ENCODE results near the gene ASB7.
A peak's percentile ranks its signal among the peaks of the same experiment; 100 is the strongest.

ASB7 gene

DNA sequence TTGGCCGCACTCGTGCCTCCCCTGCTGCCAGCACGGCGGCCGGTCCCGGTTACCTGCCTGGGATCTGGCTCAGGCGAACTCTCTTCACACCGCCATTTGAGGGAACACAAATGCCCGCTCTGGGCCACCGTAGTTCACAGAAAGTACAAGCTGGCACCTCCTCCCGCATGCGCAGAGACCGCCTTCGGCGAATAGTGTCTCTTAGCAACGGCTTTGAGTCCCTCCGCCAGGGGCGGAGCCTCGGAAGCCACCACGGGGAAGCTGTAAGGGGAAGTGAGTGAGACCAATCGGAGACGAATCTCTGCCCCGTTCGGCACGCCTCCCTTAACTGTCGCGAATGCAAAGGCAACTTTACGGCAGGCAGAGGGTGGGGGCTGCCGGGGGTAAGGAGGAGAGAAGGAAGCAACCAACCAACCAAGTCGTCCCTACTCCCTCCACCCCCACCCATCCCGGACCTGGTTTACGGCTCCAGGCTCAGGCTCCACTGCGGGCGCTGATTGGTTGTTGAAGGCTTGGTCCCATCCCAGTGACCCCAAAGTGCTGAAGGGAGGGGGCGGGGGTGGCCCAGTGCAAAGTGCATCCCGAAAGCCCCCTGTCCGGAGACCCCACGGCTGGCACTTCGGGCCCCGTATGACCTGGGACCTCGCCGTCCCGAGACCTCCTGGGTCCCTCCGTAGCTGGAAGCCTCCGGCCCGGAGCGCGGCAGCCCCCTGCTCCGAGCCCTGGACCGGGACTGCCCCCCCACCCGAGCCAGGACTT lies at the start of gene ASB7, which contains the start of gene LINS1 (continued):
- TF ChIP-seq ZXDB (tag by site-specific recombination; IDR thresholded peaks at IDR 0.05): peak; percentile 86
- TF ChIP-seq ZNF777 (tag by site-specific recombination; IDR thresholded peaks at IDR 0.05; ENCODE audit: borderline replicate concordance): no peak
- TF ChIP-seq PRDM10 (tag by site-specific recombination; IDR thresholded peaks at IDR 0.05): peak; percentile 96
- TF ChIP-seq, protein P1, sequence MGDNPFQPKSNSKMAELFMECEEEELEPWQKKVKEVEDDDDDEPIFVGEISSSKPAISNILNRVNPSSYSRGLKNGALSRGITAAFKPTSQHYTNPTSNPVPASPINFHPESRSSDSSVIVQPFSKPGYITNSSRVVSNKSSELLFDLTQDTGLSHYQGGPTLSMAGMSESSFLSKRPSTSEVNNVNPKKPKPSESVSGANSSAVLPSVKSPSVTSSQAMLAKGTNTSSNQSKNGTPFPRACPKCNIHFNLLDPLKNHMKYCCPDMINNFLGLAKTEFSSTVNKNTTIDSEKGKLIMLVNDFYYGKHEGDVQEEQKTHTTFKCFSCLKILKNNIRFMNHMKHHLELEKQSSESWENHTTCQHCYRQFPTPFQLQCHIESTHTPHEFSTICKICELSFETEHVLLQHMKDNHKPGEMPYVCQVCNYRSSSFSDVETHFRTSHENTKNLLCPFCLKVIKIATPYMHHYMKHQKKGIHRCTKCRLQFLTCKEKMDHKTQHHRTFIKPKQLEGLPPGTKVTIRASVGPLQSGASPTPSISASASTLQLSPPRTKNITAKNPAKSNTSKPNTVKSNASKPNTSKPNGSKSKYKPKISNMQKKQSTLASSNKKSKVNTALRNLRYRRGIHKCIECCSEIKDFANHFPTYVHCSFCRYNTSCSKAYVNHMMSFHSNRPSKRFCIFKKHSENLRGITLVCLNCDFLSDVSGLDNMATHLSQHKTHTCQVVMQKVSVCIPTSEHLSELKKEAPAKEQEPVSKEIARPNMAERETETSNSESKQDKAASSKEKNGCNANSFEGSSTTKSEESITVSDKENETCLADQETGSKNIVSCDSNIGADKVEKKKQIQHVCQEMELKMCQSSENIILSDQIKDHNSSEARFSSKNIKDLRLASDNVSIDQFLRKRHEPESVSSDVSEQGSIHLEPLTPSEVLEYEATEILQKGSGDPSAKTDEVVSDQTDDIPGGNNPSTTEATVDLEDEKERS (tag by site-specific recombination; IDR thresholded peaks at IDR 0.05): no peak
- TF ChIP-seq, protein P2, sequence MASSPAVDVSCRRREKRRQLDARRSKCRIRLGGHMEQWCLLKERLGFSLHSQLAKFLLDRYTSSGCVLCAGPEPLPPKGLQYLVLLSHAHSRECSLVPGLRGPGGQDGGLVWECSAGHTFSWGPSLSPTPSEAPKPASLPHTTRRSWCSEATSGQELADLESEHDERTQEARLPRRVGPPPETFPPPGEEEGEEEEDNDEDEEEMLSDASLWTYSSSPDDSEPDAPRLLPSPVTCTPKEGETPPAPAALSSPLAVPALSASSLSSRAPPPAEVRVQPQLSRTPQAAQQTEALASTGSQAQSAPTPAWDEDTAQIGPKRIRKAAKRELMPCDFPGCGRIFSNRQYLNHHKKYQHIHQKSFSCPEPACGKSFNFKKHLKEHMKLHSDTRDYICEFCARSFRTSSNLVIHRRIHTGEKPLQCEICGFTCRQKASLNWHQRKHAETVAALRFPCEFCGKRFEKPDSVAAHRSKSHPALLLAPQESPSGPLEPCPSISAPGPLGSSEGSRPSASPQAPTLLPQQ (tag by site-specific recombination; IDR thresholded peaks at IDR 0.05): peak; percentile 97
- TF ChIP-seq ZBTB44 (tag by site-specific recombination; IDR thresholded peaks at IDR 0.05): no peak
- no peak for TF ChIP-seq HOXD13 (CRISPR knock-in tag; IDR thresholded peaks at IDR 0.05; ENCODE audit: borderline replicate concordance)
- TF ChIP-seq ZNF670 (tag by site-specific recombination; IDR thresholded peaks at IDR 0.05; ENCODE audit: low read depth): no peak
- no peak for TF ChIP-seq ZNF510 (tag by site-specific recombination; IDR thresholded peaks at IDR 0.05; ENCODE audit: insufficient replicate concordance)
- peak; percentile 64 for TF ChIP-seq ZFHX2 (tag by site-specific recombination; conservative IDR thresholded peaks at IDR 0.05)
- no peak for TF ChIP-seq ZNF121 (tag by site-specific recombination; IDR thresholded peaks at IDR 0.05)
- no peak for TF ChIP-seq TCF7L2 (IDR thresholded peaks at IDR 0.05; ENCODE audit: borderline replicate concordance, low read depth, low read length)
- no peak for TF ChIP-seq ZNF37A (tag by site-specific recombination; IDR thresholded peaks at IDR 0.05)
- TF ChIP-seq ZNF701 (tag by site-specific recombination; IDR thresholded peaks at IDR 0.05): no peak
- no peak for TF ChIP-seq ZNF792 (tag by site-specific recombination; IDR thresholded peaks at IDR 0.05)
- peak; percentile 55; the same call in 1 of the 2 replicates for TF ChIP-seq ZBTB8A (tag by site-specific recombination; IDR thresholded peaks at IDR 0.05)
- TF ChIP-seq ZNF24 (tag by site-specific recombination; IDR thresholded peaks at IDR 0.05): no peak
- TF ChIP-seq YY1 (tag by site-specific recombination; IDR thresholded peaks at IDR 0.05): peak; percentile 90
- TF ChIP-seq ZNF548 (tag by site-specific recombination; IDR thresholded peaks at IDR 0.05): no peak
- TF ChIP-seq, protein P3, sequence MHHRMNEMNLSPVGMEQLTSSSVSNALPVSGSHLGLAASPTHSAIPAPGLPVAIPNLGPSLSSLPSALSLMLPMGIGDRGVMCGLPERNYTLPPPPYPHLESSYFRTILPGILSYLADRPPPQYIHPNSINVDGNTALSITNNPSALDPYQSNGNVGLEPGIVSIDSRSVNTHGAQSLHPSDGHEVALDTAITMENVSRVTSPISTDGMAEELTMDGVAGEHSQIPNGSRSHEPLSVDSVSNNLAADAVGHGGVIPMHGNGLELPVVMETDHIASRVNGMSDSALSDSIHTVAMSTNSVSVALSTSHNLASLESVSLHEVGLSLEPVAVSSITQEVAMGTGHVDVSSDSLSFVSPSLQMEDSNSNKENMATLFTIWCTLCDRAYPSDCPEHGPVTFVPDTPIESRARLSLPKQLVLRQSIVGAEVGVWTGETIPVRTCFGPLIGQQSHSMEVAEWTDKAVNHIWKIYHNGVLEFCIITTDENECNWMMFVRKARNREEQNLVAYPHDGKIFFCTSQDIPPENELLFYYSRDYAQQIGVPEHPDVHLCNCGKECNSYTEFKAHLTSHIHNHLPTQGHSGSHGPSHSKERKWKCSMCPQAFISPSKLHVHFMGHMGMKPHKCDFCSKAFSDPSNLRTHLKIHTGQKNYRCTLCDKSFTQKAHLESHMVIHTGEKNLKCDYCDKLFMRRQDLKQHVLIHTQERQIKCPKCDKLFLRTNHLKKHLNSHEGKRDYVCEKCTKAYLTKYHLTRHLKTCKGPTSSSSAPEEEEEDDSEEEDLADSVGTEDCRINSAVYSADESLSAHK (tag by site-specific recombination; IDR thresholded peaks at IDR 0.05): no peak
- no peak for TF ChIP-seq OSR2 (tag by site-specific recombination; IDR thresholded peaks at IDR 0.05)
- peak; percentile 66 for TF ChIP-seq ZNF2 (tag by site-specific recombination; IDR thresholded peaks at IDR 0.05)
- TF ChIP-seq SP7 (tag by site-specific recombination; IDR thresholded peaks at IDR 0.05): peak; percentile 46
- TF ChIP-seq ZNF311 (tag by site-specific recombination; IDR thresholded peaks at IDR 0.05; ENCODE audit: borderline replicate concordance): no peak
- TF ChIP-seq ZNF555 (tag by site-specific recombination; conservative IDR thresholded peaks at IDR 0.05): no peak
- TF ChIP-seq YY2 (tag by site-specific recombination; IDR thresholded peaks at IDR 0.05): peak; percentile 91
- no peak for TF ChIP-seq ZNF843 (tag by site-specific recombination; IDR thresholded peaks at IDR 0.05)
- TF ChIP-seq ZNF776 (tag by site-specific recombination; IDR thresholded peaks at IDR 0.05; ENCODE audit: borderline replicate concordance): no peak
- no peak for TF ChIP-seq SETDB1 (IDR thresholded peaks at IDR 0.05; ENCODE audit: insufficient read length, low read length)

Data from HEK293 (cell line).